HL-60 (cell line): ENCODE data around the gene DCC.

Experiments
- DNase-seq, 2 experiments: peaks; one replicate each; pipeline ENCODE4 v3.0.0-alpha.2; 2010 to 2020; ENCODE audit warnings: low read depth in 1 of 2, low spot score in 1 of 2
- H3K27ac ChIP-seq: fragments of 250-450 bp; sonication (Bioruptor Pico); replicated peaks from 2 replicates; pipeline ENCODE4 v1.5.1; 2020; ENCODE audit warnings: mild to moderate bottlenecking, moderate library complexity
- H3K27me3 ChIP-seq: fragments of 250-450 bp; sonication (Bioruptor Pico); 2 replicates; pipeline ENCODE4 v1.5.1; 2021; ENCODE audit warnings: mild to moderate bottlenecking, moderate library complexity; ENCODE audit not compliant: insufficient read depth, poor library complexity, severe bottlenecking
- H3K4me3 ChIP-seq: replicated peaks from 2 replicates; pipeline ENCODE4 v1.5.1; 2011; ENCODE audit warnings: mild to moderate bottlenecking, control low read depth, low read length; ENCODE audit not compliant: insufficient read depth
- CTCF ChIP-seq: IDR thresholded peaks from one replicate; pipeline ENCODE4 v1.5.1; 2011; ENCODE audit warnings: low read length, control low read depth, inconsistent platforms; ENCODE audit not compliant: insufficient read depth
- GABPA ChIP-seq: IDR thresholded peaks from 2 replicates; pipeline ENCODE4 v1.6.1; 2012; ENCODE audit warnings: low read depth
- POLR2AphosphoS5 ChIP-seq: IDR thresholded peaks from 2 replicates; pipeline ENCODE4 v1.6.1; 2012; ENCODE audit warnings: low read depth
- SPI1 ChIP-seq: IDR thresholded peaks from 2 replicates; pipeline ENCODE4 v1.6.1; 2012; ENCODE audit warnings: low read depth, mild to moderate bottlenecking, borderline replicate concordance
- TF ChIP-seq, protein P1 (sequence below): IDR thresholded peaks from 2 replicates; pipeline ENCODE4 v1.6.1; 2012; ENCODE audit warnings: low read depth; ENCODE audit not compliant: insufficient replicate concordance

The DCC gene

DNA sequence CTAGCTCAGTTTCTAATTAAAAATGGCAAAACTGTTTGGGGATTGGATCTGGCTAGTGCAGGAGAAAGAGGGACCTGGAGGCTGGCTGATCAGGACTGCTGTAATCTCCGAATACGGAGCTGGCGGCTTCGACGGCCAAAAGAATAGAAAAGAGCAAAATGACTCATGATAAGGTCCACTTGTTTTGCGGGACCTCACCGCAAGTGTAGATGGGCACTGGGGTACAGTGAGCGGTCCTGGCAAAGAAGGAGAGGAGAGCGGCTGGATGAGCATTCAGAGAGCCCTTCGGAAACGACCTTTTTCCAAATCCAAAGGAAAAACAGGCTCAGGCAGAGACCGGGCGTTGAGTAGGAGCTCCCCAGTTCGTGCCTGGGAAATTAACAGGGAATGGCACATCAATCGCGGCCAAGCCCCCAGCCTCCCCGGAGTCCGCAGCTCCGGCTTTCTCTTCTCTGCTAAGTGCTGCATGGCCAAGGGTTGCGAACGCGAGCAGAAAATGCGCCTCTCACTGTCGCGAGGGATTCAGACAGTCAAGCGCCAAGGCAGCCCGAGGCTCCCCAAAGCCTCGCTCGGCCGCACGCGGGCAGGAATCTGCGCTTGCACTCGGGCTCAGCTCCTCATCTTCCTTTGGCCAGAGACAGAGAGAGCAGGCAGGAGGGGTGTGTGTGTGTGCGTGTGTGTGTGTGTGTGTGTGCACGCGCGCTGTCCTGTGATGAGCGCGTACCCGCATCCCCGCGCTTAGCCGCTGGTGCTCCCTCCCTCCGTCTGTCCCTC is 1.8 kb downstream of the DCC start:
- DNase-seq, result no peak
- peaks cover 50% of the 10 kb centered on the region for H3K27me3 ChIP-seq
- no peak overlapping the region for H3K27ac ChIP-seq
- no peak overlapping the region for H3K4me3 ChIP-seq
- TF ChIP-seq SPI1, result no peak
- TF ChIP-seq, protein P1, sequence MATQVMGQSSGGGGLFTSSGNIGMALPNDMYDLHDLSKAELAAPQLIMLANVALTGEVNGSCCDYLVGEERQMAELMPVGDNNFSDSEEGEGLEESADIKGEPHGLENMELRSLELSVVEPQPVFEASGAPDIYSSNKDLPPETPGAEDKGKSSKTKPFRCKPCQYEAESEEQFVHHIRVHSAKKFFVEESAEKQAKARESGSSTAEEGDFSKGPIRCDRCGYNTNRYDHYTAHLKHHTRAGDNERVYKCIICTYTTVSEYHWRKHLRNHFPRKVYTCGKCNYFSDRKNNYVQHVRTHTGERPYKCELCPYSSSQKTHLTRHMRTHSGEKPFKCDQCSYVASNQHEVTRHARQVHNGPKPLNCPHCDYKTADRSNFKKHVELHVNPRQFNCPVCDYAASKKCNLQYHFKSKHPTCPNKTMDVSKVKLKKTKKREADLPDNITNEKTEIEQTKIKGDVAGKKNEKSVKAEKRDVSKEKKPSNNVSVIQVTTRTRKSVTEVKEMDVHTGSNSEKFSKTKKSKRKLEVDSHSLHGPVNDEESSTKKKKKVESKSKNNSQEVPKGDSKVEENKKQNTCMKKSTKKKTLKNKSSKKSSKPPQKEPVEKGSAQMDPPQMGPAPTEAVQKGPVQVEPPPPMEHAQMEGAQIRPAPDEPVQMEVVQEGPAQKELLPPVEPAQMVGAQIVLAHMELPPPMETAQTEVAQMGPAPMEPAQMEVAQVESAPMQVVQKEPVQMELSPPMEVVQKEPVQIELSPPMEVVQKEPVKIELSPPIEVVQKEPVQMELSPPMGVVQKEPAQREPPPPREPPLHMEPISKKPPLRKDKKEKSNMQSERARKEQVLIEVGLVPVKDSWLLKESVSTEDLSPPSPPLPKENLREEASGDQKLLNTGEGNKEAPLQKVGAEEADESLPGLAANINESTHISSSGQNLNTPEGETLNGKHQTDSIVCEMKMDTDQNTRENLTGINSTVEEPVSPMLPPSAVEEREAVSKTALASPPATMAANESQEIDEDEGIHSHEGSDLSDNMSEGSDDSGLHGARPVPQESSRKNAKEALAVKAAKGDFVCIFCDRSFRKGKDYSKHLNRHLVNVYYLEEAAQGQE, result no peak
- no peak for TF ChIP-seq POLR2AphosphoS5
- no peak for TF ChIP-seq GABPA
- TF ChIP-seq CTCF, result no peak

DNA sequence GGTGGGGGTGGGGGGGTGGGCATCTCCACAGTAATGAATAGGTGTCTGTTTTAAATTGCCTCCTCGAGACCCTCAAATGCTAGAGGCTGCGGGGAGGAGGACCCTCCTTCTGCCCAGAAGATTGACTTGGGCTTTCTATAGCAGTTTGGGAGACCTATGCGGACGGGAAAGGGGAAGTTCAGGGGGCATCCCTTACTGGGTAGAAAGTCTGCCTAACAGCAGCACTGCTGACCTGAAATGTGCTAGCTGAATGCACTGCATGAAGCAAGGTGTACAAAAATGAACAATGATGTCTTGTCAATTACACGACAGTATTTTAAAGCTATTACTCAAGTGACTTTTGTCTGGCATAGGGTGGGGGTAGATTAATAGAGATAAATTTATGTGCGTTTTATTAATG is 2.5 kb downstream of the DCC start:
- TF ChIP-seq CTCF (no peak), GABPA (no peak), SPI1 (no peak), POLR2AphosphoS5 (no peak)
- TF ChIP-seq, protein P1, result no peak
- no peak overlapping the region for H3K27ac ChIP-seq
- no peak overlapping the region for H3K4me3 ChIP-seq
- DNase-seq, result no peak
- peaks cover 50% of the 10 kb centered on the region for H3K27me3 ChIP-seq

GRCh38 chr18:52343138-52343537 is 3.1 kb downstream of the DCC start:
- H3K27me3 ChIP-seq, result peaks cover 50% of the 10 kb centered on the region
- DNase-seq, result no peak
- H3K4me3 ChIP-seq, result no peak overlapping the region
- no peak for TF ChIP-seq GABPA
- TF ChIP-seq CTCF, result no peak
- no peak for TF ChIP-seq SPI1
- TF ChIP-seq, protein P1, result no peak
- no peak for TF ChIP-seq POLR2AphosphoS5
- no peak overlapping the region for H3K27ac ChIP-seq
